ENCODE measurements around the gene ZNF273. TPM values are rescaled to one million over a fixed set of nuclear protein-coding genes. Genes with fewer than 3 reads are reported as not detected.

The ZNF273 gene
- total RNA-seq, 1 experiment from 2014 or later: 17.9 TPM

DNA sequence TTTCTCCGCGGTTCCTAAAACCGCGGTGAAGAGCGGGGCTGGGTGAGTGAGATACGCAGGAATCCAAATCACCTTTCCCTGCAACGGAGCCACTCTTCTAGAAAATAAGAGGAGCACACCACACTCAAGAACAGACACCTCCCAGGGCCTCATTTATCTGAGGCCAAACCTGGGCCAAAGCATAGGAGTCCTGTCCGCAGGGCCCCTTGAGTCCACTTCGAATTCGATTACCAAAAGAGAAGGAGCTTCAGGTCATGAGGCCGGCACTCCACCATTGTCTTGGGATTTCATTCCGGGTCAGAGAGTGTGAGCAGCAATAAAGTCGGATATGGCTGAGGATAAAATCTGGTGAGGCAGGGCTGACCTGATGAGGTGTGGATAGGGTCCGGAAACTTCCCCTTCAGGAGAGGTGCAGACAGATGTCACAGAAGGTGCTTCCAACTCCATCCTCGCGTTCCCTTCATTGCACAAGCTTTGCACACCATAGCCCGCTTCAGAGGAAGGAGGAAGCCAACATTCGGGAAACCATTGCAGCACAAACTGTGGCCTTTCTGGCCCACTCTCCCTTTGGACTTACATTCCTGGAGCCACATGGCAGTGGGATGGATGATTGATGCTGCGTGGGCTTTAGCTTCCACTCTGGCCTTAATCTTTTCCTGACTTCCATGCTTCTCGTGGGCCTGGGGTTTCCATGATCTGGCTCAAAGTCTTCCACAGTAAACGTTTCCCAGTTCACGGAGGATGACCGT is 27.2 kb upstream of the ZNF273 start:
- Histone ChIP-seq H2BK120ac (ENCODE audit: low read depth, low read length, poor library complexity, severe bottlenecking) (no peak overlapping the region), H2BK5ac (ENCODE audit: insufficient read length, low read length) (no peak overlapping the region), H4K5ac (ENCODE audit: insufficient read length, low read depth, low read length) (no peak overlapping the region), H4K20me1 (ENCODE audit: control insufficient read depth, insufficient read depth, insufficient read length) (no peaks in the 10 kb centered on the region), H2BK15ac (ENCODE audit: low read depth, low read length) (no peak overlapping the region), H3K4ac (ENCODE audit: low read depth, low read length) (no peak overlapping the region), H2BK20ac (ENCODE audit: low read depth, low read length, poor library complexity, severe bottlenecking) (no peak overlapping the region), H3K56ac (ENCODE audit: insufficient read length, low read depth, low read length) (no peak overlapping the region), H2AK5ac (ENCODE audit: insufficient read length, low read length) (no peak overlapping the region), H3K14ac (ENCODE audit: insufficient read depth, low read length) (no peak overlapping the region), H3K9ac (ENCODE audit: extremely low read depth, insufficient read length, low read length) (no peak overlapping the region), H3K79me2 (ENCODE audit: insufficient read depth, low read length) (no peaks in the 10 kb centered on the region), H3K27me3 (ENCODE audit: insufficient read depth, low read length) (no peaks in the 10 kb centered on the region; the same call in 1 of the 2 replicates), H2AFZ (ENCODE audit: low read length) (no peak overlapping the region), H4K8ac (replicated peaks; ENCODE audit: insufficient read length, low read depth, low read length) (no peak overlapping the region), H3K4me2 (ENCODE audit: insufficient read depth, insufficient read length, low read length) (no peak overlapping the region), H3K23ac (ENCODE audit: insufficient read length, low read depth, low read length) (no peak overlapping the region), H3K9me3 (ENCODE audit: control insufficient read depth, low read depth, low read length) (no peaks in the 10 kb centered on the region), H3K4me1 (ENCODE audit: insufficient read depth, low read length) (no peaks in the 10 kb centered on the region), H2BK12ac (ENCODE audit: insufficient read length, low read depth, low read length) (no peak overlapping the region), H3T11ph (ENCODE audit: low read length) (no peak overlapping the region), H3K79me1 (ENCODE audit: insufficient read depth, low read depth, low read length, poor library complexity, severe bottlenecking) (no peaks in the 10 kb centered on the region), H3K18ac (ENCODE audit: insufficient read length, low read depth, low read length) (no peak overlapping the region), H3K23me2 (ENCODE audit: insufficient read length, low read depth, low read length, poor library complexity, severe bottlenecking) (no peaks in the 10 kb centered on the region), H4K91ac (ENCODE audit: insufficient read length, low read depth, low read length) (no peak overlapping the region), H3K27ac (ENCODE audit: insufficient read length, low read depth, low read length) (no peak overlapping the region)
- Mint-ChIP-seq H3K27me3 (ENCODE audit: low read depth) (peaks cover 56% of the 10 kb centered on the region), H3K4me1 (0 out of 4 replicates have a peak, but pooled peaks cover 0 to 3% of the 10 kb centered on the region in 2 experiments), H3K36me3 (ENCODE audit: insufficient read depth in 1 of 3, low read depth in 3 of 3) (peaks cover 4 to 7% (median 6%) of the 10 kb centered on the region in 3 experiments; a peak in 5 of 7 replicates), H3K4me3 (no peak overlapping the region), H3K9me3 (peaks cover 75 to 86% of the 10 kb centered on the region in 2 experiments), H3K27ac (no peak overlapping the region; a peak in 1 of 7 replicates)
- no peak for DNase-seq
- WGBS (ENCODE audit: extremely low coverage, insufficient read length, low lambda C conversion rate): no CpG with 5 or more reads among the region's 23 CpGs
- TF ChIP-seq, protein P1, sequence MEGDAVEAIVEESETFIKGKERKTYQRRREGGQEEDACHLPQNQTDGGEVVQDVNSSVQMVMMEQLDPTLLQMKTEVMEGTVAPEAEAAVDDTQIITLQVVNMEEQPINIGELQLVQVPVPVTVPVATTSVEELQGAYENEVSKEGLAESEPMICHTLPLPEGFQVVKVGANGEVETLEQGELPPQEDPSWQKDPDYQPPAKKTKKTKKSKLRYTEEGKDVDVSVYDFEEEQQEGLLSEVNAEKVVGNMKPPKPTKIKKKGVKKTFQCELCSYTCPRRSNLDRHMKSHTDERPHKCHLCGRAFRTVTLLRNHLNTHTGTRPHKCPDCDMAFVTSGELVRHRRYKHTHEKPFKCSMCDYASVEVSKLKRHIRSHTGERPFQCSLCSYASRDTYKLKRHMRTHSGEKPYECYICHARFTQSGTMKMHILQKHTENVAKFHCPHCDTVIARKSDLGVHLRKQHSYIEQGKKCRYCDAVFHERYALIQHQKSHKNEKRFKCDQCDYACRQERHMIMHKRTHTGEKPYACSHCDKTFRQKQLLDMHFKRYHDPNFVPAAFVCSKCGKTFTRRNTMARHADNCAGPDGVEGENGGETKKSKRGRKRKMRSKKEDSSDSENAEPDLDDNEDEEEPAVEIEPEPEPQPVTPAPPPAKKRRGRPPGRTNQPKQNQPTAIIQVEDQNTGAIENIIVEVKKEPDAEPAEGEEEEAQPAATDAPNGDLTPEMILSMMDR (conservative IDR thresholded peaks at IDR 0.05): no peak
